ENCODE data around the gene KCNJ9.
A peak's percentile ranks its signal among the peaks of the same experiment; 100 is the strongest.

The KCNJ9 gene

DNA sequence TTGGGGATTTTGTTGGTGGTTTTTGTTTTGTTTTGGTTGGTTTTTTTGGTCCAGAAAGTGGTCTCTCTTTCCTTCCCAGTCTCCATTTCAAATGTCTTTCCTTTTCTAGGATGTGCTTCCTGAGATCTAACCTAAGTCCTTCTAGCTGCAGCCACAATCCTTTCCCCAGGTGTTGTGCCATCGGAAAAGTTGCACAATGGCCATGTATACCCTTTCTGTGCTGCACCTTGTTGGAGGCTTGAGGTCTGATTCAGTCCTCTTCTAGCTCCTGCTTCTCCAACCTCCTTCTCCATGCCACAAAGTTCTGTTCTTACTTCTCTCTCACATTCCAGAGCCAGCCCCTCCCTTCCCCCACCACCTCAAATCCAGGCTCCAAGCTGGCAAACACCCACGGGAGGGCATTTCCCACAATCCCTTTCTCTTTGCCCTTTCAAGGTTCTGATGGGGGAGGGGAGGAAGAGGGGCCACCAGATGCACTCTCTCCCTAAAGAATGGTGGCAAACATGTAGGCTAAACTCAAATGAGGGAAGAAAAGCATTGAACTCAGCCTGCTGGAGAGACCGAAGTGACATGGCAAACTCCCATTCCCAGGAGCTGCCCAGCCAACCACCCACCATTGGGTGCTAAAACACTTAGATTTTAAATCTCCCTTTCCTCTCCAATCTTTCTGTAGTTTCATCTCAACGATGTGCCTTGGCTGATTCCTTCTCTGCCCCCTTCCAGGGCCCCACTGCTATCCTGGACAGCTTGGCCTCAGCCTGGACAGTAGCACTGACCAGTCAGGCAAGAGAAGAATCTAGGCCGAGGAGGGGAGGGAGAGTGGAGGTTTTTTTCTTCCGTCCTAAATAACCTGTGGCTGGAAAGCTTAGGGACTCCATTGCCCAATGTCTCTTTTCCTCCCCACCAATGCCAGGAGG, 14.3 kb upstream of the KCNJ9 start:
- DNase-seq (ENCODE audit: low spot score) = no peak

DNA sequence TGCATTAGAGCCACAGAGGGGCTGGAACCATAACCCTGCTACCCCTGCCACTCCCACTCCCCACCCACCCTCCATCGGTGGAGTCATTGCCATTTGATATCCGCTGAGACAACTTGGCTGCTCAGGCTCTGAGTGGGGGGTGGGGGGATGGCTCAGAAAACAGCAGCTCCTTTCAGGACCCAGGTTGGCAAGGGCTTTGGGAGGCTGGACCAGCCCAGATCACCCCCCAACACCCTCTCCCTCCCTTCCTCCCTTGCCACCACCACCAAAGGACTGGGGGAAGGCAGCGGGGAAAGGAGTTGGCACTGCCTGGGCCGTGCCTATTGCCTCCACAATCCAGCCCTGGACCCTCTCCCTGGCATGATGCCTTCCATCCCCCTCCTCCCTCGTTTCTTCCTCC, 13.1 kb upstream of the KCNJ9 start:
- DNase-seq (ENCODE audit: low spot score) = no peak

DNA sequence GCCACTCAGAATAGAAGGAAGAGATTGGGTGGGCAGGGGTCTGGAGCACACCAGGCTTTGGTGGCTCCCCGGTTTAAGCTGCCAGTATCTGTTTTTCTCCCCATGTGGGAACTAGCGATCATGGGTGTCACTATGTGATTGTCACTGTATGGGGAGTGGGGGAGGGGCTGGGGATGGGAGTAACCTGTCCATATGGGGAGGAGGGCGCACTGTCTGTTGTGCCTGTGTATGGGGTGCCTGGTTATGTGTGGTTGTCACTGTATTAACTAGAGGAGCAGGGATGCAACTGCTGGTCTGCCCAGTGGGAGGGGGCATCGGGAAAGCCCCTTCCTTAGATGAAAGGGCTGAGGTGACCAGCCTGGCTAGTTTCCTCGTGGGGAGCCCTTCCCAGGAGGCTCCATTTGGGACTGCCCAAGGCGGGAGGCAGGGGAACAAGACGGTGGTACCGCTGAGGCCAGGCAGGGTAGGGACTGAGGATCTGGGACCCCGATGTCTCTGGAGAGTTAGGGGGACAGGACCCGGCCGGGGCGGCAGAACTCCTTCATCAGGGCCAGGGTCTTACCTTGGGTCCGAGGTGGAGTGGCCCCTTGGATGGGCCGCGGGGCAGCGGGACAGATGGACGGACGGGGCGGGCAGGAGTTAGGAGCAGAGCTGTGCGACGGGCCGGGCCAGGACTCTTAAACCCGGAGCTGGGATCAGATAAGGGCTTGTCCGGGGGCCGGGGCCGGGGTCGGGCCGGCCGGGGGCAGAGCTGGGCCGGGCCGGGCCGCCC, 11.7 kb upstream of the KCNJ9 start, which contains the start of gene KCNJ10:
KCNJ10 (minus strand) TSS at position 701 of the 772 bp plus-strand sequence. CDS start 27,628 bp downstream, outside the sequence.
- no peak for DNase-seq (ENCODE audit: low spot score)

DNA sequence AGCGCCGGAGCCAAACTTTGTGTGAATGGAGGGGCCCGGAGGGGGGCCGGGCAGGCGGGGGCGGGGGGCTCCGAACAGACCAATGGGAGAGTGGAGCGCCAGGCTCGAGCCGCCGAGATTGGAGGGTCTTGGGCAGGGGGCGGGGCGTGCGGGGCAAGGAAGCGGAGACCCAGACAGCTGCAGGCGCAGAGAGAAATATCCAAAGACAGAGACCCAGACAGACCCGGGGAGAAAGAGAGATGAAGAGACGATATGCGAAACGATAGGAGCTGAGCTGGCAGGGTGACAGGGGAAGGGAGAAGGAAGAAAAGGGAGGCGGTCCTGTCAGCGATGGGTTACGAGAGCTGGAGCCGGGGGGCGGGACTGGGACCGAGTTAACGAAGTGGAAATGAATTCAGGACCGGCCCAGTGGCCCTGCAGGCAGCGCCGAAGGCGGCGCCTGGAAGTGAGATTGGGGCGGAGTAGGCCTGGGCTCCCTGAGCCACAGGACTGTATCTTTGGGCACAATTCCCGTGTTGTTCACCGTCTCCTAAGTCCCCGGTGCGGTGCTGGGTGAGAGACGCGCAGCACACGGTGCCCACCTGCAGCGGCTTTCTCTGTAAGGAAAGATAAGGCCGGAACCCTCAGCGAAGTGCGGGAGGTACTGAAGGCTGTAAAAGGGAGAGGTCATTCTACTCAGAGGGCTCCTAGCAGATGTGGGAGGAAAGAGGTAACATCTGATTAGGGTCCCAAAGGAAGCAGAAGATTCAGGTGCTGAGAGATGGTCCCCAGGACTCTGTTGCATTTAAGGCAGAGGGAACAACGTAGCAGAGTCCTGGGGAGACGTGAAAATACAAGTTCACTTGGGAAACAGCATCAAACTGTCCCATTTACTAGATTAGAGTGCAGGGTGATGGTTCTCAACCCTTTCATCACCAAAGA, 10.8 kb upstream of the KCNJ9 start:
- DNase-seq (ENCODE audit: low spot score) = peak; percentile 43

DNA sequence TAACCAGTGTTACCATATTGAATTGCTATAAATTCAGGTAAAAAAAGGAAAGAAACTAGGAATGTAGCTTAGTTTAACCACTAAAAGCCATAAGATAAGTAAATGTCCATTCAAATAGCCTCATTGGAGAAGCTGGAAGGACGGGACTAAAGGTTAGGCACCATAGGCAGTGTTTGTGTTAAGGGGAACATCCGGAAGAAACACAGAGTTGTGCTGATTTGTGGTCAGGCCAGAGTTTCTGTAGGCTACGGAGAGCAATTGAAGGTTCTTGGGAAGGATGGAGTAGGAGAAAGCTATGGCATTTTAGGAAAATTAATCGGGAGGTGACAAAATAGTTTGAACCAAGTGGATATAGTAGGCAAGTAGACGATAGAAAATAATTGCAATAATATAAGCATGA, 10.0 kb upstream of the KCNJ9 start:
- no peak for DNase-seq (ENCODE audit: low spot score)

DNA sequence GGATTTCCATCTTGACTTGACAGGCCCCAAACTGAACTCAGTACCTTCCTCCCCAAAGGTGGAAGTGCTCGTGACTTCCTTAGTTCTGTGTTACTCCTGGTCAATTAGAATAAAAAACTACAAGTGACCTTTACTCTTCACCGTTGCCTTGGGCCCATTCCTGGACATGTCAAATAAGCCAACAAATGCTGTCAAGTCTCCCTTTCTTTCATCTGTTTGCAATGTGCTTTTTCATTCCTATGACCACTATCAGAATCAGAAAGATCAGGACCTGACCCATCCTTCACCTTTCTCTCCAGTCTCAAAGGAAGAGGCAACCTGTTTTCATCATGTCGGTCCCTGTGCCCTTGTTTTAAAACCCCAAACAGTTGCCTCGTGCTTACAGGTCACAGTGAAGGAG, 6.5 kb upstream of the KCNJ9 start:
- no peak for DNase-seq (ENCODE audit: low spot score)

DNA sequence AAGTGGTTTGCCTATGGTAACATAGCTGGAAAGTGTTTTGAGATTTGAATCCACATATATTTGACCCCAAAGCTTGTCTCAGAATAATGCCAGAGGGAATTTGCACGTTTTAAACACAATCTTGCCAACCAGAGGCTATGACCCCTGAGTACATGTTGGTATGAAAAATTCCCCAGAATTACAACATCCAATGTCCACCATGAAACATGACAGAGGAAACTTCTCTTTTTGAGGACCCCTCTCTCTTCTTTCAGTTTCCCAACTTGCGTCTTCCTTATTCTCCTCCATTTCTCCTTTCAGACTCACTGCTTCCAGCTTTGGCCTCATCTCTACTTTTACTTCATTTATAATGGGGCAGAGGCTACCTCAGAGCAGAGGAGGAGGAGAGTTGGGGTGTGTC, 5.5 kb upstream of the KCNJ9 start:
- DNase-seq (ENCODE audit: low spot score) = no peak

DNA sequence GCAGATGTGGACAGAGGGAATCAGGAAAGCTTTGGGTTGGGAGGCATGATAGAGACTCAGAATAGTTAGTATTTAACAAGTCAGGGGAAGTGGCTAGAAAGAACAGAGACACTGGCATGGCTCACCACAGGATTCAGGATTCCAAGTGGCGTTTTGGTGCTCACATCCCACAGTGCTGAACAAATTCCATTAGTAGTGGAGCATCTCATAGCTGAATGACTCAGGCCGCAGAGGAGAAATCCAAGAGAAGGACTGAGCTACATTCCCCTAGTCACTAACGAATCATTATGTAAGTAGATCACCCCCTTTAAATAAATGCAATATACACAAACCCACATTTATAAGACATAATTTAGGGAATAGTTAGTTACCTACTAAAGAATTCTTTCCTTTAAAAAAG, 5.0 kb upstream of the KCNJ9 start:
- no peak for DNase-seq (ENCODE audit: low spot score)

DNA sequence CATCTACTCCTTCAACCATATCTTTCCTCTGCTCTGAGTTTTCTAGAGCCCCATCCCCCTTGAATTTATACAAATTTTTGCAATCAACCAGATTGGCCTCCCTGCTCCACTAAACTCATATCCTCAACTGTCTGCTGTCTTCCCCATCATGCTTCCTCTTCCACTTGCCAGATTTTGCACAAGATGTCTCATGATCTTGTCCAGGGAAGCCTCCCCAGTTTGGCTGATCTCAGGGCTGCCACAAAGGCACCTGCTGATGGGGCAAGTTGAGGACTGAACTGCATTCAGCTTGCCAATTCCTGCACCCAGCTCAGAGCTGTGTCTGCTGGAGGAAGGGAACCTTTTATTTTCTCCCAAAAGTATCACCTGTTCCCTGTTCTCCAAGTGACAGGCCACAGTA, 3.9 kb upstream of the KCNJ9 start:
- no peak for DNase-seq (ENCODE audit: low spot score)

DNA sequence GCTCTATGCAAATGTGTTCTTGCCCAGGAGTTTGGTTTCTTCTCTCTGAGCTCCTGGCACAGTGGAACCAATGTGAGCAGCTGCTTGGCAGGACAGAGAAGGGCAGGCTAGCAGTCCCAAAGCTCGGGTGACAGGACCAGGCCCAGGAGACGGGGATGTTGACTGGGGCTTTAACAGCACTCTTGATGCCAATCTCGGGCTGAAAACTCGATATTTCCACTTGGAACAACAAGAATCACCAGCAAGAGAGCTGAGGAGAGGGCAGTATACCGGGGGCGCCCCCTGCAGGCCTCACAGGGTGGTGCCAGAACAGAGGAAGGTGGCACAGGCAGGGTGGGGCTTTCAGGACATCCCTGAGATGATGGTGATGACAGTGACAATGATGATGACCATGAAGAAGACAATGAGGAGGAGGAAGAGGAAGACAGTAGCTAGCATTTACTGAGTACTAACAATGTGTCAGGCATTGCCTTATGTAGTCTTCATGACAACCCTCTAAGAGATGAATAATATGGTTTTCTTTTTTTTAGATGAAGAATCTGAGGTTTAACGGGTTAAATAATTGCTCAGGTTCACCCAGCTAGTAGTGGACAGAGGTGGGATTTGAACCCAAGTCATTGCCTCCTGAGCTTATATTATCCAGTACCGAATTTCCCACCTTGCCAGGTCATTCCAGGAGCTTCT, 2.7 kb upstream of the KCNJ9 start:
- peak; percentile 73 for DNase-seq (ENCODE audit: low spot score)

DNA sequence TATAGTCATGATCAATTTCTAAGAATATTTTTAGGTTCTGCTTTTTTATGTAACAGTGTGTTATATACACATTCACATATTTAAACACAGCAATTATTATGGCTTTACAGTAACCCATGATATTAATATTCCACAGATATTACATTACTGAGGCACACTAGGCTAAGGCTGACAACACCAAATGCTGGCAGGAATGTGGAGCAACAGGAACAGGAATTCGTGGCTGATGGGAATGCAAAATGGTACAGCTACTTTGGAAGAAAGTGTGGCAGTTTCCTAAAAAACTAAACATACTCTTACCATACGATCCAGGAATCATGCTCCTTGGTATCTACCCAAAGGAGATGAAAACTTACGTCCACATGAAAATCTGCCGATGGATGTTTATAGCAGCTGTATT, 1.9 kb upstream of the KCNJ9 start:
- no peak for DNase-seq (ENCODE audit: low spot score)

DNA sequence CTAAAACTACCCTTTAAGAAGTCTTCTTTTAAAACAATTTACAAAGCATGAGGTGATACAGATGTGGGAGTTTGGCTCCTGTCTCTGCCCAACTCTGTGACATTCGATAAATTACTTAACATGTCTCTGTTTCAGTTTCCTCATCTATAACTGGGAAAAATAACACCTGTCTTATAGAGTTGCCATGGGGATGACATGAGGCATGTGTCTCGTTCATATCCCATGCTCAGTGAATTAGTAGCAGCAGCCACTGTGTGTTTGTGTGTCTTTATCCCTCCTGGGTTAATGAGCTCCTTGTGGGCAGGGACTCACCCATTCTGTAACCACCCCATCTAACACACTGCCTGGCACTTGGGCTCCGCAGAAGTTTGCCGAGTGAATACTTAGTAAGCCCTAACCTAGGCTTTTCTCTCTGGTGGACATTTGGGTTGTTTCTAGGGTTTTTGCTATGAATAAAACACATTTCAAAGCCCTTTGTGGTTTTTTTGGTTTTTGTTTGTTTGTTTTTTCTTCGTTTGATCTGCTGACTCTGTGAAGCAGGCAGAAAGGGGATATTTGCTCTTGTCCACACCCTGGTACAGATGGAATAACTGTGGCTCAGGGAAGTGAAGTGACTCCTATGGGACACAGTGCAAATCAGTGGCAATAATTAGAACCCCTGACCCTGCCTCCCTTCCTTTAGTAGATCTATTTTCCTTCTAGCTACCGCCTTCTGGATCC, 797 bp upstream of the KCNJ9 start:
- no peak for DNase-seq (ENCODE audit: low spot score)

DNA sequence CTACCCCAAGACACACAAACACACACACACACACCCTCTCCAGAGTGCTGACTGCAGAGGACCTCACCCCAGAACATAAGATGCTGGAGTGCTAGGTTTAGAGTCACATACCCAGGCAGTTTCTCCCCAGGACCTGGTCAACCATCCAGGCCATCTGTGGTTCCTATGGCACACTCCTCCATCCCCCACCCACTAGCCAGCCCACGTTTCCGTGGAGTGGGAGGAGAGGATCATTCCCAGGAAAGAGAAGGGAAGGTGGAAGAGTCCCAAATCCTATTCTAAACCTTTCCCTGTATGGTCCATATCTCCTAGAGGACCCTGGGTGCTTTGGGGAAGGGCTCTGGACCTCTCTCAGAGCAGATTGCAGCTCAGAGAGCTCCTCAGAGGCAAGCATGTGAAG, 1.1 kb downstream of the KCNJ9 start:
- DNase-seq (ENCODE audit: low spot score) = no peak

DNA sequence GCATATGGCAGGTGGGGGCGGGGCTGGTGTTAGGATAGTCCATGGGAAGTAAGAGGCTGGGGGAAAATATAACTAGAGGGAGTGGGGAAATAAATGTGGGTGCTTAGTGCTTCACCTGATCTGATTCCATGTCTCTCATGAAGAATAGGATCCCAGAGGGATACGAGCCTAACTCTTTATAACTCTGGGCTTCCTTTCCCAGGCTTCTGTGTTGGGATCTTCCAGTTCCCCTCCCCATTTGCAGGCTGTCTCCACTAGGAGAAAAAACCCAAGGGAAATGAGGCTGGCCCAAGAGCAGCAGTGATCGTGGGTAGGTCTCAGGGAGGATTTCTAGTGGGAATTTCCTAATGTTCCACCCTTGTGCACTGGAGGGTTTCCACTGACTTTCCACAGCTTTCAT, 1.6 kb downstream of the KCNJ9 start:
- DNase-seq (ENCODE audit: low spot score) = no peak

DNA sequence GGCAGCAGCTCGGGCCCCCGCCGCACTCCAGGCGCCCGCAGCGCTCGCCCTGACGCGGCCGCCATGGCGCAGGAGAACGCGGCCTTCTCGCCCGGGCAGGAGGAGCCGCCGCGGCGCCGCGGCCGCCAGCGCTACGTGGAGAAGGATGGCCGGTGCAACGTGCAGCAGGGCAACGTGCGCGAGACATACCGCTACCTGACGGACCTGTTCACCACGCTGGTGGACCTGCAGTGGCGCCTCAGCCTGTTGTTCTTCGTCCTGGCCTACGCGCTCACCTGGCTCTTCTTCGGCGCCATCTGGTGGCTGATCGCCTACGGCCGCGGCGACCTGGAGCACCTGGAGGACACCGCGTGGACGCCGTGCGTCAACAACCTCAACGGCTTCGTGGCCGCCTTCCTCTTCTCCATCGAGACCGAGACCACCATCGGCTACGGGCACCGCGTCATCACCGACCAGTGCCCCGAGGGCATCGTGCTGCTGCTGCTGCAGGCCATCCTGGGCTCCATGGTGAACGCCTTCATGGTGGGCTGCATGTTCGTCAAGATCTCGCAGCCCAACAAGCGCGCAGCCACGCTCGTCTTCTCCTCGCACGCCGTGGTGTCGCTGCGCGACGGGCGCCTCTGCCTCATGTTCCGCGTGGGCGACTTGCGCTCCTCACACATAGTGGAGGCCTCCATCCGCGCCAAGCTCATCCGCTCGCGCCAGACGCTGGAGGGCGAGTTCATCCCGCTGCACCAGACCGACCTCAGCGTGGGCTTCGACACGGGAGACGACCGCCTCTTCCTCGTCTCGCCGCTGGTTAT, 2.8 kb downstream of the KCNJ9 start:
- peak; percentile 80 for DNase-seq (ENCODE audit: low spot score)

DNA sequence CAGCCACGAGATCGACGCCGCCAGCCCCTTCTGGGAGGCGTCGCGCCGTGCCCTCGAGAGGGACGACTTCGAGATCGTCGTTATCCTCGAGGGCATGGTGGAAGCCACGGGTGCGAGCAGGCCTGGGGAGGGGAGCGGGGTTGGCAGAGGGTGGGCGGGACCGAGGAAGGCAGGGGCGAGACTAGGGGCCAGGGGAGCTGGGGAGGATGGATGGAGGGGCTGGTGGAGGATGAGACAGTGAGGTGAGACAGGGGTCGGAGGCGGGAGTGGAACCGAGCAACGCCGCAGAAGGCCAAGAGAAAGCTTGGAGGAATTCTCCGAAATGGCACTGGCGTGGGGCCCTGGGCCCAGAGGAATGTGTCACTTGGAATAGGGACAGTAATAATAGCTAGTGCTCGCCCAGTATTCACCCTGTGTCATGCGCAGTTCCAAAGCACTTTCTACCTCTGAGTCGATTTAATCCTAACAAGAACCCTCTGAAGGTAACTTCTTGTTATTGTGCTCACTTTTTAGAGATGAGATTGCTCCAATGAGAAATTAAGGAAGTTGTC, 3.5 kb downstream of the KCNJ9 start:
- DNase-seq (ENCODE audit: low spot score) = no peak

DNA sequence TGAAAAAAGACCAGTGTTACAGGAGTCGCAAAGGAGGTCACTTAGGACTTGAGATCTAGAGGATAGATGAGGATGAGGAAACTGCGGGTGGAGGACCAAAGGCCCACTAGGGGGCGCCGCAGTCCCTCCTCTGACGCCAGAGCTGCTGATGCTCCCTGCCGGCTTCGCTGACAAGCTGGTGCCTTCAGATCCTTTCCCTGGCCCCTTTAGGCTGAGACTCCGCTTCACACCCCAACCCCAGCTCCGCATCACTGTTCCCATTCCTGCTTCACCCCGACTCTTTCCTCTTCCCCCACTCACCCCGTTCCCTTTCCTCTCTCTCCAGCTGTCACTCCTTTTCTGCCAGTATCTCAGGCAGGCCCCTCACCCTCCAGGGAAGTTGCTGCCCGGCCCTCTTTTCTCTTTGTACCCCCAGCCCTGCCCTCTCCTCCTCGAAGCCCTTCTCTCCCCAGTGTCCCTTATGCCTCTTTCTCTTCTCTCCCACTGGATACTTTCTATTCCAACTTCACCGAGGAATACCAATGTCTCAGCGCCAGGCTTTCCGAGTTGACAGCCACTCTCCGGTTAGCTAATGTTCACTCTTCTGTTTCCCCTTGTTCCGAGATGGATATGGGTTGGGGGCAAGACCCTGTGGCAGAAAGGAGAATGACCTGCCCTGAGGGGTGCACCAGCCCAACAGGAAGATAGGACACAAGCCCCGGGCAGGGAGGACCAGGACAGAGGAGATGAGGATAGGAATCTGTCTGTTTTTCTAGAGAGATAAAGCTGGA, 4.5 kb downstream of the KCNJ9 start:
- DNase-seq (ENCODE audit: low spot score) = peak; percentile 96

DNA sequence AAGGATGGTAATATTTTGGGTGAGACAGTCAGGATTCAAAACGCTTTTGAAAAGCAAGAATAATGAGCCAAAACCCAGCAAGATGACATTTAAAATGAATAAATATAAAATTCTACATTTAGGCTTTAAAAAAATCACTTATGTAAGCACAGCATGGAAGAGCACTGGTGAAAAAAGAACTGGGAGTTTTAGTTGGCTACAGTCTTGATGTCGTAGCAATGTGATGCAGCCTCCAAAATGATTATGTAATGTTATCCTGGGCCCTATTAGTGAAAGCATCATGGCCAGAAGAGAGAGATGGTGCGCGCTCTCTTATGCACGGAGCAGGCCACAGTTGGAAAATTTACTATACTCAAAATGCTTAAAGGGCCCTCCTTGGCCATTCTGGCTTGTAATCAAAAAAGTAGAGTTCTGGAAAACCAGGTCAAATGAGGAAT, 5.1 kb downstream of the KCNJ9 start:
- DNase-seq (ENCODE audit: low spot score) = no peak

DNA sequence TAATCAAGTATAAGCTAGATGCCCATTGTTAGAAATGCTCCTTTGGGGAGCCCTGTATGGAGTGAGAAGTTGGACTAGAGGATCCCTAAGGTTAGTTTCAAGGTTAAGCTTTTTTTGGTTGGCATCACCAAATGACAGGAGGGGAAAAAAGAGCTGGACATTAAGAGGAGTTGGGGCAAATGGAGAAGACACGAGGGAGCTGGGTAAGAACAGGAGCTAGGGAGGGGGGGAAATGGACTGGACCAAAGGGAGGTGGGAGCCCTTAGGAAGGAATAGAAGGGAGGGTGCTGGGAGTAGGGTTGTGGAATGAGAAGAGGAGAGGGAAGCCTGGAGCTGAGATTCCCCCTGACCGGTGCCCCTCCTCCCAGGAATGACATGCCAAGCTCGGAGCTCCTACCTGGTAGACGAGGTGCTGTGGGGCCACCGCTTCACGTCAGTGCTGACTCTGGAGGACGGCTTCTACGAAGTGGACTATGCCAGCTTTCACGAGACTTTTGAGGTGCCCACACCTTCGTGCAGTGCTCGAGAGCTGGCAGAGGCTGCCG, 5.9 kb downstream of the KCNJ9 start:
- DNase-seq (ENCODE audit: low spot score) = no peak

Measured in HuH-7.5 (cell line).